ENCODE measurements around the gene DENND4A. TPM values are rescaled to one million over a fixed set of nuclear protein-coding genes. Genes with fewer than 3 reads are reported as not detected.

Gene DENND4A
- total and polyA plus RNA-seq, 9 of the 15 experiments (the other 6 are each of a cell fraction or from before 2014, with no cell fraction given), result 6.8 to 32.3 (median 19.9) TPM

GRCh38 chr15:65743637-65744252 is 48.3 kb downstream of the DENND4A start (continued):
- TF ChIP-seq HMG20A (CRISPR knock-in tag; conservative IDR thresholded peaks at IDR 0.05) (no peak), FOXO4 (CRISPR knock-in tag; IDR thresholded peaks at IDR 0.05) (no peak), RBM39 (optimal IDR thresholded peaks at IDR 0.05; ENCODE audit: low read depth, low read length) (no peak), NR2F6 (CRISPR knock-in tag; IDR thresholded peaks at IDR 0.05) (no peak), RBM17 (IDR thresholded peaks at IDR 0.05; ENCODE audit: borderline replicate concordance, low read depth, low read length) (no peak), KAT8 (IDR thresholded peaks at IDR 0.05; ENCODE audit: low read depth) (no peak), ZNF407 (IDR thresholded peaks at IDR 0.05; ENCODE audit: low read depth) (no peak), SOX6 (IDR thresholded peaks at IDR 0.05) (0 out of 2 replicates have a peak, but pooled peaks have one; percentile 7), ZNF766 (CRISPR knock-in tag; conservative IDR thresholded peaks at IDR 0.05) (peak; percentile 69; the same call in 1 of the 2 replicates), PREB (CRISPR knock-in tag; IDR thresholded peaks at IDR 0.05) (no peak), IRF9 (tag; IDR thresholded peaks at IDR 0.05) (no peak), RCOR1 (IDR thresholded peaks at IDR 0.05; ENCODE audit: borderline replicate concordance in 1 of 2, low read depth in 2 of 2, low read length in 2 of 2) (peak in 1 of 2 experiments; percentile 53; a peak in 1 of 4 replicates), IFI16 (CRISPR knock-in tag; IDR thresholded peaks at IDR 0.05) (no peak), ID3 (CRISPR knock-in tag; IDR thresholded peaks at IDR 0.05) (no peak), ID3 (tag; IDR thresholded peaks at IDR 0.05) (peak; percentile 90), EHMT2 (IDR thresholded peaks at IDR 0.05) (no peak), ATF7 (IDR thresholded peaks at IDR 0.05) (peak; percentile 25; the same call in 1 of the 2 replicates)
